ENCODE data around the gene MCTP1.

DNA sequence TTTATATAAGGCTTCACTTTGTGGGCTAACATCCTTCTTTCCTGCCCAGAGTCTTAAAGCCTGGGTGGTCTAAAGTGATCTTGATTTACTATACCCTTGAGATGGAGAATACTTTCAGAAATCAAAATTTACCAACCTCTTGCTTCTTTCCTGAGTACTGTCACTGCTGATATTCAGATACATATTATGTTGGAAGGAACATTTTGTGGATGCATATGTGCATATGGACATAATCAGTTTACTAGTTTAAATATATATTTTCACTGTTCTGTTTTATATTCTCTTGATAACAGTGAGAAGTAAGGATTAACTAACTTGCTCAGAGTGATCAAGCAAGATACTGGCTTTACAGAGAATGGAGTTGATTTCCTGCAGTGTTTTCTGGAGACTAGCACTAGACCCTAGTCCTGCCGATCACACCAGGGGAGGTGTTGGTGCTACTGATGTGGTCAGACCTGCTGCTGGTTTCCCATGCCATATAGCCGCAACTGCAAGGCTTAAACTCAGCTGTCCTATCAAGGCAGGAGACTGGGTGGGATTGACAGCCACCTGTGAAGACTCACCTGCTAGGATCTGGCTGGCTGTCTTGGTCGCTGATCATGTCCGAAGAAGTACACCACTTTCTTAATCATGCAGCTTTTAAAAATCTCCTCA, 608.8 kb downstream of the MCTP1 start:
- no peak for TF ChIP-seq EZH2 (IDR thresholded peaks at IDR 0.05; ENCODE audit: insufficient read depth, poor library complexity, severe bottlenecking)
- TF ChIP-seq EZH2phosphoT487 (IDR thresholded peaks at IDR 0.05; ENCODE audit: insufficient read depth, low read depth), result no peak

Measured in GM23248 (cell line).